Stomach (tissue), 4 donors: ENCODE data around the gene ANGEL2.

ENCODE experiments used
- CTCF ChIP-seq, 7 experiments: fragments of 450-650 bp in 4 of 7; fragments of 200-600 bp in 3 of 7; sonication (generic) in 3 of 7; IDR thresholded peaks; one replicate each; pipeline ENCODE4 v1.5.1; 2016 to 2019; ENCODE audit warnings: antibody characterized with exemption in 7 of 7, control low read depth in 2 of 7, mild to moderate bottlenecking in 1 of 7
- EP300 ChIP-seq: sonication (generic); formaldehyde crosslinking; IDR thresholded peaks from one replicate; pipeline ENCODE4 v1.6.1; 2017; ENCODE audit warnings: antibody characterized with exemption
- POLR2A ChIP-seq, 4 donors: fragments of 450-650 bp; IDR thresholded peaks; one replicate each; pipeline ENCODE4 v1.6.1; 2016; ENCODE audit warnings: antibody characterized with exemption in 4 of 4, control low read depth in 2 of 4, mild to moderate bottlenecking in 1 of 4, moderate library complexity in 1 of 4
- POLR2AphosphoS5 ChIP-seq, 3 donors: sonication (generic); formaldehyde crosslinking; IDR thresholded peaks; one replicate each; pipeline ENCODE4 v1.6.1; 2016; ENCODE audit warnings: antibody characterized with exemption in 3 of 3

GRCh38 chr1:212975111-212975918 is 40.4 kb downstream of the ANGEL2 start:
- TF ChIP-seq CTCF (IDR thresholded peaks at IDR 0.05) (no peak), POLR2AphosphoS5 (IDR thresholded peaks at IDR 0.05) (no peak), POLR2A (IDR thresholded peaks at IDR 0.05) (no peak), EP300 (no peak)
